GM18499 (cell line): ENCODE results near the gene OTUD5.
A peak's percentile ranks its signal among the peaks of the same experiment; 100 is the strongest.

ENCODE experiments used
- ATAC-seq: cut with Tn5 transposase; IDR thresholded peaks from one replicate; pipeline ENCODE4 v1.9.1; 2021; ENCODE audit warnings: moderate number of reproducible peaks; ENCODE audit not compliant: insufficient read depth, unreplicated experiment

OTUD5 gene

GRCh38 chrX:48913605-48914366 lies 43.6 kb downstream of the OTUD5 start:
- ATAC-seq: no peak

GRCh38 chrX:48911412-48912182 lies 45.8 kb downstream of the OTUD5 start, which contains the start of gene SLC35A2:
TSS of gene SLC35A2 (minus strand) at chrX:48911646. CDS start at chrX:48911636, 10 bp downstream.
- ATAC-seq: no peak

GRCh38 chrX:48910926-48911411 lies 46.4 kb downstream of the OTUD5 start:
- ATAC-seq: no peak

- no peak for ATAC-seq
These were observed 47.6 kb downstream of the OTUD5 start for GRCh38 chrX:48909703-48910294.

- ATAC-seq: no peak
These were observed 48.8 kb downstream of the OTUD5 start for GRCh38 chrX:48908600-48908999.

GRCh38 chrX:48905090-48905790 lies 52.2 kb downstream of the OTUD5 start:
- no peak for ATAC-seq

- ATAC-seq: no peak
These were observed 52.8 kb downstream of the OTUD5 start for GRCh38 chrX:48904626-48905025.

DNA sequence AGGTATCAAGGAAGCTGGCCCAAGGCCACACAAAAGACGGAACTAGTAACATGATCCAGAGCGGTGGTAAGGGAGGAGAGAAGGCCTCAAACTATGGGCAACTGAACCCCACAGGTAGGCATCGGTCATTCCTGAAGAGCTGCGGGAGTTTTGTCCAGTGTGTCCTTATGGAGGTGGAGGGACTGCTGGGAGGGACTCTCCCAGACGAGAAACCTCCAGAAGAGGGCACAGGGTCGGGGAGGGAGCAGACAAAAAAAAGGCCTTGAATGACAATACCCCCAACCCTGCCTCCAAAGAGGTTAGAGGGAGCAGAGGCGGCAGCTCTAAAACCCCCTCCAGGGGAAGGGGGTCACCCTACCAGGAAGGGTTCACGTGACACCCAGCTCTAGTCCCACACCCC lies 53.2 kb downstream of the OTUD5 start:
- ATAC-seq: no peak

- no peak for ATAC-seq
These were observed 54.1 kb downstream of the OTUD5 start for GRCh38 chrX:48903290-48903689.

DNA sequence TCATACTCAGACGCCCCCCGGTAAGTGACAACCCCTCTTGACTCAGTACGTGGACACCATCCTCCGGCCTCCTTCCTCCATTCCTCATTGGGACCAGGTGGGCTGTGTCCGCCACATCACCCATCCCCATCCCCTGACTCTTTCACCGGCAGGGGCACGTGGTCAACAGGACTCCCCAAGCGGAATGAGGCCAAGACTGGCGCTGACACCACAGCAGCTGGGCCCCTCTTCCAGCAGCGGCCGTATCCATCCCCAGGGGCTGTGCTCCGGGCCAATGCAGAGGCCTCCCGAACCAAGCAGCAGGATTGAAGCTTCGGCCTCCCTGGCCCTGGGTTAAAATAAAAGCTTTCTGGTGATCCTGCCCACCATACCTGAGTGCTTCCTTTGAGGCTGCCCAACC lies 54.6 kb downstream of the OTUD5 start:
- no peak for ATAC-seq

DNA sequence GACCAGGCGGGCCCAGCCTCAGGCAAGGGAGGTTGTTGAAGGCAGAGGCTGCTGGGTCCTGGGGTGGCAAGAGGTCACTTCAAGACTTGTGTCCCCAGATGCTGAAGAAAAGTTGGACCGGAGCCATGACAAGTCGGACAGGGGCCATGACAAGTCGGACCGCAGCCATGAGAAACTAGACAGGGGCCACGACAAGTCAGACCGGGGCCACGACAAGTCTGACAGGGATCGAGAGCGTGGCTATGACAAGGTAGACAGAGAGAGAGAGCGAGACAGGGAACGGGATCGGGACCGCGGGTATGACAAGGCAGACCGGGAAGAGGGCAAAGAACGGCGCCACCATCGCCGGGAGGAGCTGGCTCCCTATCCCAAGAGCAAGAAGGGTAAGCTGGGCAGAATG lies 55.3 kb downstream of the OTUD5 start:
- ATAC-seq: no peak

GRCh38 chrX:48901069-48901468 lies 56.3 kb downstream of the OTUD5 start:
- ATAC-seq: no peak

DNA sequence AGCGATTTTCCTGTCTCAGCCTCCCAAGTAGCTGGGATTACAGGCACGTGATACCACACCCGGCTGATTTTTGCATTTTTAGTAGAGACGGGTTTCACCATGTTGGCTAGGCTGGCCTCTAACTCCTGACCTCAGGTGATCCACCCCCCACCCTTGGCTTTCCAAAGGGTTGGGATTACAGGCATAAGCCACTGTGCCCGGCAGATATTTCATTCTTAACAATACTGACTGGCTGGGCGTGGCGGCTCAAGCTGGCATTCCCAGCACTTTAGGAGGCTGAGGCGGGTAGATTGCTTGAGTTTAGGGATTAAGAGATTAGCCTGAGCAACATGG lies 58.4 kb downstream of the OTUD5 start:
- ATAC-seq: no peak

DNA sequence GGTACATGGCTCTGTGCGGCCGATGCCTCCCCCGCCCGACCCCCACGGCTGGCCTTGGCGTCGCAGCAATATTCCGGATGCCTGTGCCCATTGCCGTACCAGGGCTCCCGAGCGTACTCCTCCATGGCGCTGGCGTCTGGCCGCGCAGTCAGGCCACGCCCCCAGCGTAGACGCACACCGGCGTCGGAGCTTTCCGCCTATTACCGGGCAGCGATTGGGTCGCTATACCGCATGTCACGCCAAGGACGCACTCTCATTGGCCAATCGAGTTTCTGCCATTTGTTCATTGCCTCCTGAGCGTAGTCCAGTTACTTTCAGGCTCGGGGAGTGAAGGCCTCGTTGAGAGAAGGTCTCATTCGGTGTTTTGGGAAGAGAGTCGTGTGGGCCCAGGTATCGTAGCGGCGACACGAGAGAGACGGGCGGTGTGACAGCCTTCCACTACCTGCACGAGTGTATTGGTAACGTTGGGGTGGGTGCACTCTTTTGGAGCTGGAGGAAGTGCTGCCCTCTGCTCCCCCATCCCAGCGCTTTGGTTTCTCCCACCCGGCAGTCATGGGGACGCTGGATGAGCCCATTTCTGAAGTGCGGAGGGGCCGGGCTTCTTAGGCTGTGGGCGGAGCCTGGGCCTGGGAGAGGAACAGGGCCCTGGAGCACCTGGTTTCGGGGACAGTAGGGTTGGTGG lies 59.6 kb downstream of the OTUD5 start, which contains the start of the genes PQBP1 and TIMM17B:
Gene PQBP1 (plus strand): TSS at position 306 of the 682 bp plus-strand sequence. CDS start 580 bp downstream, outside the sequence.
Gene TIMM17B (minus strand): TSS at position 144 of the 682 bp plus-strand sequence. CDS start 19 bp downstream, at position 125.
- peak; percentile 62 for ATAC-seq

- peak; percentile 11 for ATAC-seq
These were observed 60.2 kb downstream of the OTUD5 start for GRCh38 chrX:48897157-48897624.

- no peak for ATAC-seq
These were observed 60.8 kb downstream of the OTUD5 start for GRCh38 chrX:48896611-48897011.

GRCh38 chrX:48894891-48895290 lies 62.5 kb downstream of the OTUD5 start:
- ATAC-seq: no peak

GRCh38 chrX:48893556-48894348 lies 63.7 kb downstream of the OTUD5 start:
- no peak for ATAC-seq

DNA sequence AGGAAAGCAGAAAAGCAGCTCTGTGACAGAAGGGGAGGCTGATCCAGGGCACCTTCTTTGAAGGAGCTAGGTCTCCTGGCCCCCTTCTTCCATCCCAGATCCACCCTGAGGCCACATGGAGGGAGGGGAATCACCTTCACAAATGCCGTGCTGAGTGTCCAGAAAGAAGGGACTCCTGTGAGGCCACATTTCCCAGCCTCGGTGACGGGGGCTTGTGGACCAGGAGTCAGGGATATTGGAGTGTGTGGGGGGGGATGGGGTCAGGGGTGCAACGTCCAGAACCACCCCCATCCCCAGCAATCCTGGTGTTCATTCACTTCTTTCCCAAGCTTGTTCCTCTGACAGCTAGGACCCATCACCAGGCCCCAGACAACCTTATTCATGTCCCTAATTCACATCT lies 64.5 kb downstream of the OTUD5 start:
- ATAC-seq: no peak
